Stimulated activated CD8-positive, alpha-beta memory T cell treated with anti-CD3 and anti-CD28 coated beads, Interleukin-4, amount 100 ng/mL, for 4 hours (primary cell): ENCODE data around the gene PTK7.

Source experiments
- DNase-seq, 2 donors: peaks; one replicate each; pipeline ENCODE4 v3.0.0-alpha.2; 2020; ENCODE audit warnings: low read depth in 2 of 2, low spot score in 1 of 2

Gene PTK7

DNA sequence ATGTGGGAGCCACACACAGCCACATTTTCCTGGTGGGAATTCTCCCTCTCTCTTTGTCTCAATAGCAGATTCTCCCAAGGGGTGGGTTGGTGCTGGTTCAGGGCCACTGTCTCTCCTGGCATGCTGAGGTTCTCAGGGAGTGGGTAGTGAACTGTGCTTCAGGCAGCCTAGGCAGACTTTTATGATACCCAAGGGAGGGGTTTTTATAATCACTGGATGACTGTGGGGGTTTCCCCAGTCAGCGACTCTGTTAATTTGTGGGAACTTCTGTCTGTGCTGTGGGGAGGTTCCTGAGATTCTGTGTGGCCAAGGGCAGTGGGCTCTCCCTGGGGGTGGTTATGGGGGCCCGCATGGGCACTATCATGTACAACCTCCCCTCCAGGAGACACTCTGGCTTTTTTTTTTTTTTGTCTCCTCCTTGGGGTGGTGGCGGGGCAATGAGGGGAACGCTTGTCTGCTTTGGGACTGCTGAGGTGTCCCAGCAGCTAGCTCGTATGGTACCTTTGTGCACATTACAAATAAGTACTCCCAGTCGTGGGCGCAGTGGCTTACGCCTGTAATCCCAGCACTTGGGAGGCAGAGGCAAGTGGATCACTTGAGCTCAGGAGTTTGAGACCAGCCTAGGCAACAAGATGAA is 10.0 kb downstream of the PTK7 start:
- DNase-seq, result no peak

GRCh38 chr6:43088654-43089056 is 12.5 kb downstream of the PTK7 start:
- DNase-seq, result no peak

DNA sequence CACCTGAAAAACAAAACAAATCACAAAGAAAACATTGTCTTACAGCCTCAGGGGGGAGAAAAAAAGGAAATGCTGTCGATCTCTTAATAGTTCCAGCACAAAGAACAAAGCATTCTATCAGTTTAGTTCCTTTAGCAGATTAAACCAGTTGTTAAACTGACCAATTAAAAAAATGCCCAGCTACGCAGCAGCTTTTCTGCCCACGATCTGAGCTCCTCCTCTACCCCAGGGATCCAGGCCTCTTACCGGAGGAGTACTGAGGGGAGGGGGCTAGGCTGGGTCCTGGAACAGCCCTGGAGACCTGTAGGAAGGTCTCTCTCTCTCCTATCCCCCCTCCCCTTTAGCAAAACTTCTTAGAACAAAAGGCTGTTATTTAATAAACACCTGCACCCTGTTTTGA is 13.4 kb downstream of the PTK7 start:
- no peak for DNase-seq

- no peak for DNase-seq
These were observed 13.9 kb downstream of the PTK7 start for GRCh38 chr6:43089874-43090558.

- DNase-seq, result no peak
These were observed 14.4 kb downstream of the PTK7 start for GRCh38 chr6:43090559-43090956.

- no peak for DNase-seq
These were observed 14.9 kb downstream of the PTK7 start for GRCh38 chr6:43091020-43091419.

- DNase-seq, result no peak
These were observed 15.4 kb downstream of the PTK7 start for GRCh38 chr6:43091436-43091991.

GRCh38 chr6:43092635-43093034 is 16.5 kb downstream of the PTK7 start:
- no peak for DNase-seq

- no peak for DNase-seq
These were observed 17.5 kb downstream of the PTK7 start for GRCh38 chr6:43093436-43094289.

DNA sequence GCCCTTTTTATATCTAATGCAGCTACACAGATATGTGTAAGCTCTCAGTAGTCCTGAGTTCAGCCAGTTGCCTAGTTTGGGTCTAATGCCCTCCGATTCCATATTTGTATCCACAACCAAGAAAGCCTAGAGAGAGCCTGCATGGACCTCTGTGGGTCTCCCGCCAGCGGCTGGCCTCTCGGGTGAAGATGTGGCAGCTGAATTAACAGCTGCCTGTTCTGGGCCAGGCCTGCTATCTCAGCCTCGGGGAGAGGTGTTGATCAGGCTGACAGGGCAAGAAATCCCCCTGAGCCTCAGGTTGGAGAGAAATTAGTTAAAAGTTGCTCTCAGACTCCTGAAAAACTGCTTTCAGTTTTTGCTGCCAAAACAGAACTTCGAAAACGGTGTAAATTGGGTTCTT is 19.8 kb downstream of the PTK7 start:
- no peak for DNase-seq

- no peak for DNase-seq
These were observed 20.5 kb downstream of the PTK7 start for GRCh38 chr6:43096451-43097097.

DNA sequence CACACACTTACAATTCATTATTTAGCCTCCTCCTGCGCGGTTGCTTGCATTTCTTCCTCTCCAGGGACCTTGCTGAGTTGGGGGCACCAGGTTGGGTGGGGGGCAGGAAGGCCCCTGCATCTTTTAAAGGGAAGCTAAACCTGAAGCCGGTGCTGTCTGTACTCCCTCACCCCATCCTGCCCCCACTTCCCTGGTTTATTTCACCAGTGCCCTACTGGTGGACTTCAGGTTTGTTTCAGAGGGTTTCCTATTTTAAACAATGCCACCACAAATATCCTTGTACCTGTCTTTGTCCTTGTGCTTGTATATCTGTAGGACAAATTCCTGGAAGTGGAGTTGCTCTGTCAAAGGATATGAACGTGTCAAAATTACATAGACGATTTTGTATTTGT is 21.0 kb downstream of the PTK7 start:
- no peak for DNase-seq

GRCh38 chr6:43097502-43097901 is 21.4 kb downstream of the PTK7 start:
- no peak for DNase-seq

- DNase-seq, result no peak
These were observed 25.4 kb downstream of the PTK7 start for GRCh38 chr6:43101497-43101896.

DNA sequence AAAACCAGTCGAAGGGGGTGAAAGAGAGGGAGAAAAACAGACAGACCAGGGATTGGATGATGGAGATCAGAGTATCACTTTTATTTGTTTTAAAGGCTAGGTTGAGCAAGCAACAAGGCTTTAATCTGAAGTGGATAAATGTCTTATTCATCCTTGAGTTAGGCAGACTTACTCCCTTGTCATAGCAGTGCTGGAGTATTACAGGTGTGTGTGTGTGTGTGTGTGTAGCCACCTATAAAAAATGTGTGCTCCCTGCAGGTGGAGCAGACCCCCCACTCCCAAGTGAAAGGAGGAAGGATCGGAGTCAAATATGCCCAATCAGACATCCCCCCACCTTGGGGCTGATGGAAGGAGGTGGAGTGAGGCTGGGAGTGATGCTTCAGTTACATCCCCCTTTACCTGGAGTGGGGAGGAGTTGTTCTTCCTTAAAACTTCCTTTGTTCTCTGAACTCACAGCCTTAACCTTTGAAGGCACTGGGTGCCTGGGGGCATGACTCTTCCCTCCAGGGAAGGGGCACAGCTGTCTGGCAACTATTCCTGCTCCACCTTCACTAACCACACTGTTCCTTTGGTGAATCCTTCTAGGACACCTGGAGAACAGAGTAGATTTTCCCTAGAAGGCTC is 27.3 kb downstream of the PTK7 start:
- DNase-seq, result no peak

- no peak for DNase-seq
These were observed 29.6 kb downstream of the PTK7 start for GRCh38 chr6:43105538-43106222.

DNA sequence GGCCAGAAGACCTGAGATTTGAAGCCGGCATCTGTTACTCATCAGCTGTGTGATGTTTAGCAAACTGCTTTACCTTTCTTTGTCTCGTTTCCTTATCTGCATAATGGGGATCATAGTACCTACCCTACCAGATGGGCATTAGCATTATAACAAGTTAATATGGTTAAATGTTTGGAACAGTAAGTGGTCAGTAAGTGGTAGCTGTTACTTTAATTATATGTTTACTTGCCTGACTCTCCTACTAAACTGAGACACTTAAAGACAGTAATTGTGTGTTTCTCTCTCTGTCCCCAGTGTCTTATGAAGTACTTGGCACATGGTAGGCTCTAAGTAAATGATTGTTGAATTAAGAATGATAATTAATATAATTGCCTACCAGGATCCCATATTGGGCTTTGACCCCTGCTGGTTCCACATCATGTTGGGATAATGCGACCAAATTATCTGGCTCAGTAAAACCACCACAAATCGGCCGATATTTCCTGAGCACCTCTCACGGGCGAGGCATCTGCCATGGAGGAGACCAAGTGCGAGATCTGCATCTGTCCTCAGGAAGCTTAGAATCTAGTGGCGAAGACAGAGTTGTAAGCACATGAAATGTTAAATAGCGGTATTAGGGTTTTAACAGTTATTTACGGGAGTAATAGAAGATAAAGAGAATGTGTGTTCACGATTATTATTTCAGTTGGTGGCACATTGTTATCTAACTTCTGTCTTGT is 31.4 kb downstream of the PTK7 start:
- DNase-seq, result no peak

GRCh38 chr6:43113431-43114260 is 37.5 kb downstream of the PTK7 start:
- no peak for DNase-seq

- DNase-seq, result no peak
These were observed 39.3 kb downstream of the PTK7 start for GRCh38 chr6:43115365-43115764.
